ENCODE measurements around the gene RNASE7. TPM values are rescaled to one million over a fixed set of nuclear protein-coding genes. Genes with fewer than 3 reads are reported as not detected.

RNASE7 gene
- polyA plus RNA-seq, 1 of the 3 experiments (the other 2 are of a cell fraction) = not detected

DNA sequence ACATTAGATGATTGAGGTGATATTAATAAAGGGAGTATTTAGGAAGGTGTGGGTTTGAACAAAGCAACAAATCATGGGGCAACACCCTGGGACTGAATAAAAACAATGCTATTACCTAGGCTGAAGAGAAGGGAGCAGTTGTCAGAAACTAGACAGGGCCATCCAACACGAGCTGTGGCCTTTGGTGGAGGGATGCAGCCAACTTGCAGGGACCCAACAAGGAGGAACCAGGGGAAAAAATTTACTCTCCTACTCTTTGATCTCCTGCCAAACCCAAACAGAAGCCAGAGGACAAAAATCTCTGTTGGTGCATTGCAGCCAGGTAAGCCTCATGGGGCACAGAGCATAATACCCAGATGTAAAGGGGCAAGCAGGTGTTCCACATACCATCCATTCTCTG is 31.0 kb upstream of the RNASE7 start:
- CTCF ChIA-PET = interaction anchor here (1.5 to 18.2 kb wide), 5 partner anchors 13 to 90 kb away, joined by 3 to 555 read pairs (median 8); partner anchors contain the start of genes RNASE7, SLC39A2, TMEM253 and ZNF219
- H3K9ac ChIP-seq = no peak overlapping the region
- no peak overlapping the region for H3K4me3 ChIP-seq (ENCODE audit: low read depth in 2 of 2, low read length in 1 of 2)
- no peak overlapping the region for H2AFZ ChIP-seq (ENCODE audit: low read depth)
- no peaks in the 10 kb centered on the region for H3K9me2 ChIP-seq
- no peaks in the 10 kb centered on the region for H3K36me3 ChIP-seq (replicated peaks in 1 of 2; ENCODE audit: control insufficient read depth in 1 of 2, insufficient read depth in 2 of 2, low read length in 1 of 2)
- peaks cover 15% of the 10 kb centered on the region for H3K27me3 ChIP-seq (ENCODE audit: insufficient read depth)
- POLR2A ChIA-PET = no interaction called here
- H3K4me1 ChIP-seq (ENCODE audit: control insufficient read depth in 1 of 2, insufficient read depth in 2 of 2, low read depth in 1 of 2, low read length in 1 of 2) = no peaks in the 10 kb centered on the region; a peak in 1 of 4 replicates
- no peaks in the 10 kb centered on the region for H3K79me2 ChIP-seq (ENCODE audit: insufficient read depth)
- no peaks in the 10 kb centered on the region for H4K20me1 ChIP-seq (ENCODE audit: insufficient read depth)
- no peak overlapping the region for H3K27ac ChIP-seq (ENCODE audit: low read depth in 2 of 2, low read length in 1 of 2)
- 23% methylated on average over 1 of the region's 1 CpG for WGBS (ENCODE audit: low lambda C conversion rate)
- no peaks in the 10 kb centered on the region for H3K9me3 ChIP-seq
- H3F3A ChIP-seq (replicated peaks; ENCODE audit: insufficient read depth) = no peaks in the 10 kb centered on the region
- TF ChIP-seq FOSL2 (IDR thresholded peaks at IDR 0.05; ENCODE audit: borderline replicate concordance, low read depth) (no peak), TEAD4 (IDR thresholded peaks at IDR 0.05; ENCODE audit: borderline replicate concordance, insufficient read depth) (no peak), YY1 (IDR thresholded peaks at IDR 0.05; ENCODE audit: low read depth) (no peak), TCF12 (IDR thresholded peaks at IDR 0.05) (no peak), FOXM1 (IDR thresholded peaks at IDR 0.05; ENCODE audit: low read depth) (no peak), POLR2AphosphoS5 (IDR thresholded peaks at IDR 0.05; ENCODE audit: low read depth, low read length) (no peak), MXI1 (IDR thresholded peaks at IDR 0.05; ENCODE audit: low read depth, low read length) (no peak), CHD2 (IDR thresholded peaks at IDR 0.05; ENCODE audit: low read length, partially characterized antibody) (no peak), FOXJ3 (CRISPR knock-in tag; IDR thresholded peaks at IDR 0.05) (no peak), ELF1 (IDR thresholded peaks at IDR 0.05) (no peak), RAD21 (IDR thresholded peaks at IDR 0.05; ENCODE audit: low read length) (no peak), MEF2A (IDR thresholded peaks at IDR 0.05; ENCODE audit: borderline replicate concordance, low read depth) (no peak), TAF1 (IDR thresholded peaks at IDR 0.05; ENCODE audit: borderline replicate concordance, low read depth, low read length) (no peak), SIN3A (IDR thresholded peaks at IDR 0.05; ENCODE audit: borderline replicate concordance, low read depth, low read length) (no peak), GATA2 (CRISPR knock-in tag; IDR thresholded peaks at IDR 0.05) (no peak)
- TF ChIP-seq, protein P1, sequence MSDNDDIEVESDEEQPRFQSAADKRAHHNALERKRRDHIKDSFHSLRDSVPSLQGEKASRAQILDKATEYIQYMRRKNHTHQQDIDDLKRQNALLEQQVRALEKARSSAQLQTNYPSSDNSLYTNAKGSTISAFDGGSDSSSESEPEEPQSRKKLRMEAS (IDR thresholded peaks at IDR 0.05; ENCODE audit: low read depth) = no peak
- TF ChIP-seq, protein P2, sequence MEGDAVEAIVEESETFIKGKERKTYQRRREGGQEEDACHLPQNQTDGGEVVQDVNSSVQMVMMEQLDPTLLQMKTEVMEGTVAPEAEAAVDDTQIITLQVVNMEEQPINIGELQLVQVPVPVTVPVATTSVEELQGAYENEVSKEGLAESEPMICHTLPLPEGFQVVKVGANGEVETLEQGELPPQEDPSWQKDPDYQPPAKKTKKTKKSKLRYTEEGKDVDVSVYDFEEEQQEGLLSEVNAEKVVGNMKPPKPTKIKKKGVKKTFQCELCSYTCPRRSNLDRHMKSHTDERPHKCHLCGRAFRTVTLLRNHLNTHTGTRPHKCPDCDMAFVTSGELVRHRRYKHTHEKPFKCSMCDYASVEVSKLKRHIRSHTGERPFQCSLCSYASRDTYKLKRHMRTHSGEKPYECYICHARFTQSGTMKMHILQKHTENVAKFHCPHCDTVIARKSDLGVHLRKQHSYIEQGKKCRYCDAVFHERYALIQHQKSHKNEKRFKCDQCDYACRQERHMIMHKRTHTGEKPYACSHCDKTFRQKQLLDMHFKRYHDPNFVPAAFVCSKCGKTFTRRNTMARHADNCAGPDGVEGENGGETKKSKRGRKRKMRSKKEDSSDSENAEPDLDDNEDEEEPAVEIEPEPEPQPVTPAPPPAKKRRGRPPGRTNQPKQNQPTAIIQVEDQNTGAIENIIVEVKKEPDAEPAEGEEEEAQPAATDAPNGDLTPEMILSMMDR (IDR thresholded peaks at IDR 0.05) = no peak
- TF ChIP-seq, protein P3, sequence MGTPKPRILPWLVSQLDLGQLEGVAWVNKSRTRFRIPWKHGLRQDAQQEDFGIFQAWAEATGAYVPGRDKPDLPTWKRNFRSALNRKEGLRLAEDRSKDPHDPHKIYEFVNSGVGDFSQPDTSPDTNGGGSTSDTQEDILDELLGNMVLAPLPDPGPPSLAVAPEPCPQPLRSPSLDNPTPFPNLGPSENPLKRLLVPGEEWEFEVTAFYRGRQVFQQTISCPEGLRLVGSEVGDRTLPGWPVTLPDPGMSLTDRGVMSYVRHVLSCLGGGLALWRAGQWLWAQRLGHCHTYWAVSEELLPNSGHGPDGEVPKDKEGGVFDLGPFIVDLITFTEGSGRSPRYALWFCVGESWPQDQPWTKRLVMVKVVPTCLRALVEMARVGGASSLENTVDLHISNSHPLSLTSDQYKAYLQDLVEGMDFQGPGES (IDR thresholded peaks at IDR 0.05; ENCODE audit: low read depth, low read length) = no peak
- no peak overlapping the region for H3K4me2 ChIP-seq
- DNase-seq = no peak
